Measurements from ENCODE around the gene RCVRN. TPM values are rescaled to one million over a fixed set of nuclear protein-coding genes. Genes with fewer than 3 reads are reported as not detected.

The RCVRN gene
- total RNA-seq, 2 donors from 2014 or later = 0.24 to 0.37 TPM

DNA sequence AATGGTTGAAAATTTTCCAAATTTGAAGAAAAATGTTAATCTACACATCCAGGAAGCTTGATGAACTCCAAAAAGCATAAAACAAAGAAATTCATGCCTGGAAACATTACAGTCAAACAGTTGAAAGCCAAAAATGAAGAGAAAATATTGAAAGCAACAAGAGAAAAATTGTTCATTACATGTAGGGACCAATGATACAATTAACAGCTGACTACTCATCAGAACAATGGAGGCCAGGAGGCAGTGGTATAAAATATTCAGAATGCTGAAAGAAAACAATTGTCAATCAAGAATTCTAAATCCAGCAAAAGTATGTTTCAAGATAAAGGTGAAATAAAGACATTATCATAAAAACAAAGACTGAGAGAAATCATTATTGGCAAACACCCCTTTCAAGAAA, 21.6 kb downstream of the RCVRN start:
- H3K27me3 ChIP-seq = no peaks in the 10 kb centered on the region
- H3K9me3 ChIP-seq = peaks cover 0 to 22% of the 10 kb centered on the region in 2 donors
- no peak overlapping the region for H3K27ac ChIP-seq
- DNase-seq (ENCODE audit: low spot score) = no peak
- H3K36me3 ChIP-seq = no peaks in the 10 kb centered on the region
- H3K4me3 ChIP-seq = no peak overlapping the region
- TF ChIP-seq, protein P1, sequence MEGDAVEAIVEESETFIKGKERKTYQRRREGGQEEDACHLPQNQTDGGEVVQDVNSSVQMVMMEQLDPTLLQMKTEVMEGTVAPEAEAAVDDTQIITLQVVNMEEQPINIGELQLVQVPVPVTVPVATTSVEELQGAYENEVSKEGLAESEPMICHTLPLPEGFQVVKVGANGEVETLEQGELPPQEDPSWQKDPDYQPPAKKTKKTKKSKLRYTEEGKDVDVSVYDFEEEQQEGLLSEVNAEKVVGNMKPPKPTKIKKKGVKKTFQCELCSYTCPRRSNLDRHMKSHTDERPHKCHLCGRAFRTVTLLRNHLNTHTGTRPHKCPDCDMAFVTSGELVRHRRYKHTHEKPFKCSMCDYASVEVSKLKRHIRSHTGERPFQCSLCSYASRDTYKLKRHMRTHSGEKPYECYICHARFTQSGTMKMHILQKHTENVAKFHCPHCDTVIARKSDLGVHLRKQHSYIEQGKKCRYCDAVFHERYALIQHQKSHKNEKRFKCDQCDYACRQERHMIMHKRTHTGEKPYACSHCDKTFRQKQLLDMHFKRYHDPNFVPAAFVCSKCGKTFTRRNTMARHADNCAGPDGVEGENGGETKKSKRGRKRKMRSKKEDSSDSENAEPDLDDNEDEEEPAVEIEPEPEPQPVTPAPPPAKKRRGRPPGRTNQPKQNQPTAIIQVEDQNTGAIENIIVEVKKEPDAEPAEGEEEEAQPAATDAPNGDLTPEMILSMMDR (IDR thresholded peaks at IDR 0.05) = no peak
- peaks cover 0 to 6% of the 10 kb centered on the region in 2 donors for H3K4me1 ChIP-seq

DNA sequence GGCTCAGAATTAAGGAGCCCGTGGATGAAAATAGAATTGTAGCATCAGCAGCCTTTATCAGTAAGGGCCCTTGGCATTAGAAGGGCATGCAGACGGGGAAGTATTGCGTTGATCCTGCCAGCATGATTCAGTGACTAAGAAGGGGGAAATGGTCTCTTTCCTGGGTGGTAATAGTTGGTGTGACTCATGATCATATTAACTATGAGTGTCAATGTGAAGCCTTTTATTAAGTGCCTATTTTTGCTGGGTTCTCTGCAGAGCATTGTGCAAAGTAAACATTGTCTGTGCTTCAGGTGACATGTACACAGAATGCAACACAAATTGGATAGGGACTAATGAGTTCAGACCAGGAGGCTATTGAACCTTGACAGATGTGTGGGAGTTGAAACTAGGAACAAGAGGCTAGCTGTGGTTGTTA, 24.5 kb downstream of the RCVRN start:
- DNase-seq (ENCODE audit: low spot score) = no peak
- Histone ChIP-seq H3K27me3 (no peaks in the 10 kb centered on the region), H3K36me3 (no peaks in the 10 kb centered on the region), H3K4me3 (no peak overlapping the region), H3K27ac (no peak overlapping the region), H3K4me1 (peaks cover 0 to 7% of the 10 kb centered on the region in 2 donors), H3K9me3 (peaks cover 0 to 22% of the 10 kb centered on the region in 2 donors)
- TF ChIP-seq, protein P1 (IDR thresholded peaks at IDR 0.05) = no peak

DNA sequence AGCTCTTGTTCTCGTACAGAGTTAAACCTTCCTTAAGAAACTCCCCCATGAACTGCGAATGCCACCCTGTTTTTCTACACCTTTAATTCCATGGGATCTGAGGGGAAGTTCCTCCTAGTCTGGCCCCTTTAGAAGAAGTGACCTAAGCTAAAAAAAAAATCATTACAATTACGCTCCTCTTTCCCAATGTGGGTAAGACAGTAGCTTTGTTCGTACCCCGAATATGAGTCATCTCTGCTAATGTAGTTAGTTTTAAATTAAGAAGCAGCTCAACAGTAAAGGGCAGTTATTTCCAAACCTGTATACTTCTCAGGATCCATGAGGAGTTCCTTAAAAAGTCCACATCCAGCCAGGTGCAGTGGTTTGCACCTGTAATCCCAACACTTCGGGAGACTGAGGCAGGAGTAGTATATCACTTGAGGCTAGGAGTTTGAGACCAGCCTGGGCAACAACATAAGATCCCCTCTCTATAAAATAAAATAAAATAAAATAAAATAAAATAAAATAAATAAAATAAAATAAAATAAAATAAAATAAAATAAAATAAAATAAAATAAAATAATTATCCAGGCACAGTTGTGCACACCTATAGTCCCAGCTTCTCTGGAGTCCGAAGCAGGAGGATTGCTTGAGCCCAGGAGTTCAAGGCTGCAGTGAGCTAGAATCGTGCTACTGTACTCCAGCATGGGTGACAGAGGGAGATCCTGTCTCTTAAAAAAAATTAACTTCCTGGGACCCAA, 26.1 kb downstream of the RCVRN start:
- no peak overlapping the region for H3K27ac ChIP-seq
- H3K4me1 ChIP-seq = peaks cover 0 to 12% of the 10 kb centered on the region in 2 donors
- no peak overlapping the region for H3K4me3 ChIP-seq
- no peaks in the 10 kb centered on the region for H3K27me3 ChIP-seq
- no peaks in the 10 kb centered on the region for H3K36me3 ChIP-seq
- H3K9me3 ChIP-seq = peaks cover 0 to 21% of the 10 kb centered on the region in 2 donors
- no peak for DNase-seq (ENCODE audit: low spot score)
- TF ChIP-seq, protein P1 (IDR thresholded peaks at IDR 0.05) = no peak

- no peak overlapping the region for H3K4me3 ChIP-seq
- DNase-seq (ENCODE audit: low spot score) = no peak
- peaks cover 0 to 15% of the 10 kb centered on the region in 2 donors for H3K9me3 ChIP-seq
- no peaks in the 10 kb centered on the region for H3K36me3 ChIP-seq
- peaks cover 0 to 12% of the 10 kb centered on the region in 2 donors for H3K4me1 ChIP-seq
- TF ChIP-seq, protein P1 (IDR thresholded peaks at IDR 0.05) = no peak
- no peak overlapping the region for H3K27ac ChIP-seq
- no peaks in the 10 kb centered on the region for H3K27me3 ChIP-seq
Observed at GRCh38 chr17:9878356-9878755, 26.7 kb downstream of the RCVRN start.

DNA sequence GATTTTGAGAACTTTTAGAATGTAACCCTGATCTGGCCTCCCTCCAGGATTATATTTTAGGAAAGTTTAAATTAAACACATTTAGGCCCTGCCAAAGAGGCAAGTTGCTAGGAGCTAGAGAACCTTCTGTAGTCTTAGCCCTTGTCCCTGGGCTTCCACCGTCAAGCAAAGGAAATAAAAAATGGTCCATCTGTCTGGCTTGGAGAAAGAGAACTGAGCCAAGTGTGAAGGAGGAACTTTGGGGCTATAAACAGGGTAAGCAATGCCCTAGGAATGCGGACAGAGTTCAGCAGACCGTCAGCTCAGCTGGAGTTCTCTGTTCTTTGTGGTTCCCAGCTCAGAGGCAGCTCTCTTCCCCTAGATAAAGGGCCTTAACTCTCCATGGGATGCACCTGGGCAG, 29.6 kb downstream of the RCVRN start:
- no peak overlapping the region for H3K27ac ChIP-seq
- no peak for DNase-seq (ENCODE audit: low spot score)
- TF ChIP-seq, protein P1 (IDR thresholded peaks at IDR 0.05) = no peak
- no peaks in the 10 kb centered on the region for H3K27me3 ChIP-seq
- peaks cover 0 to 6% of the 10 kb centered on the region in 2 donors for H3K4me1 ChIP-seq
- no peaks in the 10 kb centered on the region for H3K36me3 ChIP-seq
- no peaks in the 10 kb centered on the region for H3K9me3 ChIP-seq
- no peak overlapping the region for H3K4me3 ChIP-seq

DNA sequence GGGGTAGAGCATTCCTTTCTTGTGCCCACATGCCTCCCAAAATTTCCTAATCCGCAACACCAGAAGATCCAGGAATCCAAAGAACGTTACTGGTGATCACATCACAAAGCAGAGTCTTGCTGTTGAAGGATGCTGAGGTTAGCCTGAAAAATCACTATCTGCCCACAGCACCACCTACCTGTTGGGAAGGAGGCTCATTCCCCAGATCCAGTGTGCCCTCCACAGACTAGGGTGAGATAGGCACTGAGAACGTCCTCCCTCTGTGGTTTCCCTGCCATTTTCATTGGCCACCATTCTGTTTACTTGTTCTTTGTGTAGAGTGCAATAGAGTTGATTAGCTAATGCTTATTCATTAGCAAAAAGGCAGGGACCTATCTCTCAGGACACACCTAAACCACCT, 30.3 kb downstream of the RCVRN start:
- H3K36me3 ChIP-seq = no peaks in the 10 kb centered on the region
- TF ChIP-seq, protein P1 (IDR thresholded peaks at IDR 0.05) = no peak
- H3K9me3 ChIP-seq = no peaks in the 10 kb centered on the region
- H3K27ac ChIP-seq = no peak overlapping the region
- H3K27me3 ChIP-seq = no peaks in the 10 kb centered on the region
- DNase-seq (ENCODE audit: low spot score) = no peak
- H3K4me3 ChIP-seq = no peak overlapping the region
- peaks cover 0 to 6% of the 10 kb centered on the region in 2 donors for H3K4me1 ChIP-seq

All from right atrium auricular region (tissue), 2 donors.